Small intestine (tissue), 7 donors: ENCODE data around the gene ATP13A1. TPM values are rescaled to one million over a fixed set of nuclear protein-coding genes. Genes with fewer than 3 reads are reported as not detected.

Source experiments
- DNase-seq, 2 donors: peaks; one replicate each; pipeline versions ENCODE4 v3.0.0 to v3.0.0-alpha.2; 2013
- FAIRE-seq: peaks from 2 replicates; lab custom pipeline; 2012; peaks lifted over from hg19 to GRCh38; lab: Jason Lieb, UNC
- H3K27ac ChIP-seq, 3 donors: one replicate each; pipeline ENCODE4 v1.5.1; 2013; ENCODE audit warnings: low read length in 2 of 3, mild to moderate bottlenecking in 2 of 3, control low read depth in 1 of 3, inconsistent platforms in 1 of 3, low read depth in 1 of 3, moderate library complexity in 1 of 3
- H3K27me3 ChIP-seq, 3 donors: one replicate each; pipeline ENCODE4 v1.6.1; 2013; ENCODE audit warnings: low read length in 3 of 3, inconsistent platforms in 1 of 3; ENCODE audit not compliant: control insufficient read depth in 3 of 3, insufficient read depth in 3 of 3
- H3K36me3 ChIP-seq, 3 donors: one replicate each; pipeline ENCODE4 v1.6.1; 2013; ENCODE audit warnings: low read length in 3 of 3, inconsistent platforms in 1 of 3, low read depth in 1 of 3, mild to moderate bottlenecking in 1 of 3, moderate library complexity in 1 of 3; ENCODE audit not compliant: control insufficient read depth in 3 of 3, insufficient read depth in 2 of 3
- H3K4me1 ChIP-seq, 3 donors: one replicate each; pipeline ENCODE4 v1.6.1; 2013; ENCODE audit warnings: low read length in 2 of 3, inconsistent platforms in 1 of 3, low read depth in 1 of 3, mild to moderate bottlenecking in 1 of 3, moderate library complexity in 1 of 3; ENCODE audit not compliant: control insufficient read depth in 3 of 3, insufficient read depth in 2 of 3
- H3K4me3 ChIP-seq, 3 donors: one replicate each; pipeline ENCODE4 v1.5.1; 2013; ENCODE audit warnings: low read length in 3 of 3, control low read depth in 1 of 3, inconsistent platforms in 1 of 3, low read depth in 1 of 3, mild to moderate bottlenecking in 1 of 3, moderate library complexity in 1 of 3
- H3K9me3 ChIP-seq, 2 donors: one replicate each; pipeline ENCODE4 v1.6.1; 2013; ENCODE audit warnings: low read depth in 1 of 2, low read length in 1 of 2; ENCODE audit not compliant: control insufficient read depth in 2 of 2, insufficient read depth in 1 of 2
- WGBS, 3 donors: extraction: QIAGEN DNeasy Blood & Tissue Kit; methylation state at CpG; one replicate each; pipeline ENCODE4 v1.1.7; 2013; 5-methylcytosine and 5-hydroxymethylcytosine counted together
- polyA plus RNA-seq, 4 donors: library from polyadenylated mRNA; stranded (reverse) in 3 of 4; unstranded in 1 of 4; fragments of 200-250 nt in 3 of 4; fragments of 120-200 nt in 1 of 4; gene quantifications; one replicate each; pipeline versions ENCODE4 v1.2.1 to v1.2.3, GENCODE V29; 2013
- donor health status: healthy with polysubstance abuse.
- donor health status: control.
- donor health status: control.
- donor health status: Bipolar disorder and iron deficiency.
- donor health status: healthy.

ATP13A1 gene
- polyA plus RNA-seq, 4 donors, result 40.3 to 60.8 (median 45.9) TPM

DNA sequence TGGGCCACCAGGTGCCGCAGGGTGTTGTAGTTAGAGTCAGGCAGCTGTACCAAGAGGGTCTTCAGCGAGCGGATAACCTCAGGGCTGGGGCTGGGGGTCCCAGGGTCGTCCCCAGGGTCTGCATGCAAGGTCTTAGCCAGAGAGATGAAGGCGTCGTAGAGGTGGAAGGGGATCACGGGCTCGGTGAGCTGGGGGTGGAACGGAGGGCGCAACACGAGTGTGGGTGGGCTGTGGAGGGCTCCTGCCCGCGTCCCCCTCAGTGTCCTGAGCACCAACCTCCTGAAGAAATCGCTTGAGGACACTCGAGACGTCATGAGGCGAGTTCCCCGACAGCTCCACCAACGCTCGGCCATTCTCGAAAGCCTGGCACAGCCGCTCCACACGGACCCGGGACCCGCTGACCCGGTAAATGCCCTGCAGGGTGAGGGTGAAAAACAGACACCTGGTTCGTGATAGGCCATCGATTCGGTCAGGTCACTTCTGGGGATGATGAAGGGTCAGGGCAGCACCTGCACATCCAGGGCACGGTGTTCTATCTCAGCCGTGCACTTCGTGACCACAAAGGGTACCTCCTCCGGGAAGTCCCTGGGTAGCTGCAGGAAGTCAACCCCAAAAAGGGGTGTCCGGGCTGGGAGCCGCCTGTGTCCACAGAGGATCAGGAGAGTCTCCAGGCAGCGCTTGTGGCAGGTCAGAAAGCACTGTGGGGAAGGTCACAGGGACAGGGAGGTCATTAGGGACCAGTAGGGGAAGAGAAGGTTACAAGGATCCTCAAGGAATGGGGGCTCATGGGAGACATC, 28.8 kb downstream of the ATP13A1 start:
- Histone ChIP-seq H3K27me3 (no peaks in the 10 kb centered on the region), H3K9me3 (no peaks in the 10 kb centered on the region), H3K27ac (no peak overlapping the region), H3K4me3 (no peak overlapping the region), H3K36me3 (peaks cover 10 to 30% (median 20%) of the 10 kb centered on the region in 3 donors), H3K4me1 (no peaks in the 10 kb centered on the region)
- WGBS, 3 donors, result 94 to 97% (median 95%) methylated on average over 34 to 36 of the region's 36 CpGs
- DNase-seq, result no peak
- no peak for FAIRE-seq

DNA sequence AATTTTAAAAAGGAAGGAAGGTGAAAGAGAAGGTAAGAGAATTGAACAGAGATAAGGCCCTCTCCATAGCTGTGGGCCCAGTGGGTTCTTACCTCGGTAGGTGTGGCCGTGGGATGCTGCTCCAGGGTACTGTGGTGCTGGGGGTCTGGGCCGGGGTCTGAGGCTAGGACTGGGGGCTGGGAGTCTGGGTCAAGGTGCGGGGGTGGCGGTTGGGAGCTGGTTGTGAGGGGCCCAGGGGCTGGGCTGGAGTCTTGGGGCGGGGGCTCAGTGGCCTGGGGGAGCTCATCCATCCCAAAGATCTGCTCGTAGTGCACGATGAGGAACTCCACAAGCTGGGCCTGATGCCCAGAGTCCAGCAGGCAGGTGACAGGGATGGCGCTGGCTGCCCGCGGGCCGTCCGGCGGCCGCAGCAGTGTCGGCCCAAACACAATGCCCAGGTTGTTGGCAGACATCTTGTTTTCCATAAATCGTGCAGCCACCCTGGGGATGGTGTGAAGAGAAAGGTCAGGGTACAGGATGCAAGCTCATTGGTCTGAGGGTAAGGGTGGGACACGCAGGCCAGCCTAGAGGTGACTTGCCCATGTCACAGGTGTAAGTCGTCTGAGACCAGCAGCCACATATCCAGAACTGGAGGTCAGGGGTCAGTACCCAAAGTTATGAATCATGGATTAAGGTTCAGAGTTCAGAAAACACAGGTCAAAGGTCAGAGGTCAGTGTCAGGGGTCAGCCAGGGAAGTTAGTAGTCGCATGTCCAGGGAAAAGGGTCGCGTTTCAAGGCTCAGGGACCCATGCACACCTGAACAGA, 29.6 kb downstream of the ATP13A1 start:
- no peak for DNase-seq
- H3K4me1 ChIP-seq, result no peaks in the 10 kb centered on the region
- H3K9me3 ChIP-seq, result no peaks in the 10 kb centered on the region
- no peak overlapping the region for H3K27ac ChIP-seq
- H3K27me3 ChIP-seq, result no peaks in the 10 kb centered on the region
- WGBS, 3 donors, result 91 to 95% (median 94%) methylated on average over 22 of the region's 22 CpGs
- FAIRE-seq, result no peak
- no peak overlapping the region for H3K4me3 ChIP-seq
- H3K36me3 ChIP-seq, result peaks cover 7 to 30% (median 20%) of the 10 kb centered on the region in 3 donors

DNA sequence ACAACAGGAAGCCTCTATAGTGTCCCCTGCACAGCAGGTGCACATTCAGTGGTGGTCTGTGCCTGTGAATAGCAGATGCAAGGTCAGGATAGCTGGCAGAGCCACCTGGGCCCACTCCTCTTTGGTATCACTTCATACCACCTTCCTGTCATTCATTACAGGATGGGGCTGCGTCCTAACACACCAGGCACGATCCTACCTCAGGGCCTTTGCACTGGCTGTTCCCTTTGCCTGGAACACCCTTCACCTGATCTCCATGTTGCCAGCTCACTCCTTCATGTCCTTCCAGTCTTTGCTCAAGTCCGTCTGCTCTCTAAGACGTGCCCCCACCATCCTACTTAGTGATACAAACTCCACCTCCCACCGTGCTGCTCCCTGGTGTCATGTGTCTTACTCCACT, 30.8 kb downstream of the ATP13A1 start:
- Histone ChIP-seq H3K36me3 (peaks cover 7 to 30% (median 16%) of the 10 kb centered on the region in 3 donors), H3K4me3 (no peak overlapping the region), H3K27me3 (no peaks in the 10 kb centered on the region), H3K27ac (no peak overlapping the region), H3K9me3 (no peaks in the 10 kb centered on the region), H3K4me1 (no peaks in the 10 kb centered on the region)
- DNase-seq, result no peak
- 88 to 94% (median 92%) methylated on average over 5 of the region's 5 CpGs for WGBS, 3 donors
- no peak for FAIRE-seq

DNA sequence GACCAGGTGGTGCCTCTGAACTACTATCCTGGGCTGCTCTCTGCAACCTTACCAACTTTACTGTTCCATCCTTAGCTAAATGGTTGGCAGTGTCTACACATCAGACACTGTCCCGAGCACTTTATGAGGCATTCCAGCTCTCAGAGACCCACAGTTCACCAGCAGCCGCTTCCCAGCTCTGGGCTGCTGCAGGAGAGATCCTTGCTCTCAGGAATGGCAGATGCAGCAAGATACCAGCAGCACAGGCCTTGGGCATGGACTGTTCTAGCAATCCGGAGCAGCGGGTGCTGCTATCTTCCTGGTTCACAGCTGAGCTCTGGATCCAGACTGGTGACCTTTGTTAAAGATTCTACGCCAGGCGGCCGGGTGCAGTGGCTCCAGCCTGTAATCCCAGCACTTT, 32.1 kb downstream of the ATP13A1 start:
- DNase-seq (no peak), FAIRE-seq (no peak)
- WGBS, 3 donors, result 89 to 95% (median 92%) methylated on average over 7 of the region's 7 CpGs
- Histone ChIP-seq H3K4me3 (no peak overlapping the region), H3K9me3 (no peaks in the 10 kb centered on the region), H3K4me1 (no peaks in the 10 kb centered on the region), H3K27ac (no peak overlapping the region), H3K27me3 (no peaks in the 10 kb centered on the region), H3K36me3 (peaks cover 7 to 22% (median 13%) of the 10 kb centered on the region in 3 donors)

DNA sequence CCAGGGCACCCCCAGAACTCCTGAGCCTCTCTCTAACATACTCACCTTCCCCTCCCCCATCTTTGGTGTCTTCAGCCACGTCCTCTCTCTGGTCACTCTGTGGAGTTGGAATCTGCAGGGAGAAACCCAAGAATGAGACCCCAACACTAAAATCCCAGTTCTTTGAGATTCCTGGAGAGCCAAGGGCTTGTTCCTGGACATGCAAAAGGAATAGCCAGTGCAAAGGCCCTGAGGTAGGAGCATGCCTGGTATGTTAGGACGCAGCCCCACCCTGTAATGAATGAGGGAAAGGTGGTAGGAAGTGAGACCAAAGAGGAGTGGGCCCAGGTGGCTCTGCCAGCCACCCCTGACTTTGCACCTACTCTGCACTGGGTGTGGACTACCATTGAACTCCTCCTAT, 33.0 kb downstream of the ATP13A1 start:
- no peak for FAIRE-seq
- no peaks in the 10 kb centered on the region for H3K27me3 ChIP-seq
- peaks cover 7 to 19% (median 13%) of the 10 kb centered on the region in 3 donors for H3K36me3 ChIP-seq
- H3K9me3 ChIP-seq, result no peaks in the 10 kb centered on the region
- no peak for DNase-seq
- WGBS, 3 donors, result 96 to 98% (median 97%) methylated on average over 2 of the region's 2 CpGs
- H3K4me1 ChIP-seq, result no peaks in the 10 kb centered on the region
- H3K4me3 ChIP-seq, result no peak overlapping the region
- no peak overlapping the region for H3K27ac ChIP-seq

DNA sequence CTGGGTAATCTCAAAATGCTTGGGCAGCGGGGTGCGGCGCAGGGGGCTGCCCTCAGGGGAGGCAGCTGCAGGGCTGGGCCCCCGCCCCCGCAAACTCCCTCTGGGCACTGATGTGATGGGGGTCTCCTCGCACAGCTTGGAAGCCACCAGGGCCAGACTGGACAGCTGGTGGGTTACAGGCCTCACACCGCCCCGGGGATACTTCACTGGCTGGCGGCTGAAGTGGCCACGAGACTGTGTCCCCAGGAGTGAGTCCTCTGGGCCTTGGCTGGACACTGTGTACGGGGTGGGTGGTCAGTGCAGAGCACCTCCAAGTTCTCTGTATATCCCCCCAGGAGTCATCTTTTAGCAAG, 33.4 kb downstream of the ATP13A1 start:
- no peaks in the 10 kb centered on the region for H3K27me3 ChIP-seq
- DNase-seq (no peak), FAIRE-seq (no peak)
- 95 to 98% (median 96%) methylated on average over 11 of the region's 11 CpGs for WGBS, 3 donors
- H3K36me3 ChIP-seq, result peaks cover 7 to 15% (median 11%) of the 10 kb centered on the region in 3 donors
- no peaks in the 10 kb centered on the region for H3K4me1 ChIP-seq
- no peak overlapping the region for H3K4me3 ChIP-seq
- H3K9me3 ChIP-seq, result no peaks in the 10 kb centered on the region
- no peak overlapping the region for H3K27ac ChIP-seq

DNA sequence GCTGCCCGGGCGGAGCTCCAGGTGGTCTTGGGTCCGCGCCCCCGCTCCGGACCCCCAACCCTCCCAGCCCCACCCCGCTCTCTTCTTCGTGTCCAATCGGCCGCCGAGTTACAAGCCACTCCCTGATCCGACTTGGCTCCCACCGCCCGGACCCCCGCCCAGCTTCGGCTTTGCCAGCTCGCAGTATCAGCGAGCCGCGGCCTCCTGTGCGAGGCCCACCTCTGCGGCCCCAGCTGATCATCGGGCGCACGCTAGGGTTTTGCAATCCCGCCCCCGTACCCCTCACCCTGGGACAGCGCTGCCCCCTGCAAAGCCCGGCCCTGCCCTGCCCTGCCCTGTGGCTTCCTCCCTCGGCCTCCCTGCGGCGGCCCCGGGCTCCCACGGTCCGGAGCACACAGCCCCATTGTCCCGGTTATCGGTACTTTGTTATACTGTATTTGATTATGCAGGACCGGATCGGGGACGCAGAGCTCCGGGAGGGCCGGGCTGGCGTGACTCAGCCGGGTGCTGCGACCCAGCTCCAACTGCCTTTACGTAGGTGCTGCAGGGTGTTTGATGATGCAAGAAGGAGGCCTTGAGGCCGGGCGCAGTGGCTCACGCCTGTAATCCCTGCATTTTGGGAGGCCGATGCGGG, 34.9 kb downstream of the ATP13A1 start:
- Histone ChIP-seq H3K4me1 (no peaks in the 10 kb centered on the region), H3K27me3 (no peaks in the 10 kb centered on the region), H3K36me3 (peaks cover 0 to 8% (median 5%) of the 10 kb centered on the region in 3 donors), H3K4me3 (peak overlapping the region; percentile 51 to 66 (median 55)), H3K9me3 (no peaks in the 10 kb centered on the region), H3K27ac (peak overlapping the region; percentile 22 to 82 (median 58))
- 2 to 11% (median 6%) methylated on average over 47 to 51 of the region's 51 CpGs for WGBS, 3 donors
- FAIRE-seq (no peak), DNase-seq (peak; percentile 71 to 72)
